PC-3 (cell line): Measurements from ENCODE around the gene GPR143. TPM values are rescaled to one million over a fixed set of nuclear protein-coding genes. Genes with fewer than 3 reads are reported as not detected.

ENCODE experiments used
- ATAC-seq: fragments of 200-7000 bp; cut with Tn5 transposase; 2 replicates; pipeline ENCODE4 v1.9.1; 2020; ENCODE audit warnings: mild to moderate bottlenecking, moderate library complexity
- BruUV-seq: library from RNA; stranded (reverse); fragments of 400-500 nt; replicated peaks from 2 replicates; lab custom pipeline; 2021; lab: Mats Ljungman, UMichigan
- CTCF ChIA-PET: fragments of 300-600 bp; sonication (Branson Sonifier 250); formaldehyde crosslinking; loops from one replicate; lab custom pipeline; 2022; ENCODE audit warnings: antibody characterized with exemption; lab: Charles Lee
- POLR2A ChIA-PET: fragments of 300-600 bp; sonication (Branson Sonifier 250); formaldehyde crosslinking; loops from one replicate; lab custom pipeline; 2022; ENCODE audit warnings: antibody characterized with exemption; ENCODE audit not compliant: unreplicated experiment; lab: Charles Lee
- DNase-seq: peaks from one replicate; pipeline ENCODE4 v3.0.0-alpha.2; 2015
- H2AFZ ChIP-seq: fragments of 300-600 bp; sonication (generic); 2 replicates; pipeline ENCODE4 v1.6.0; 2016; ENCODE audit warnings: antibody characterized with exemption, low read length
- H3F3A ChIP-seq: fragments of 300-600 bp; sonication (generic); one replicate; pipeline ENCODE4 v1.6.0; 2017; ENCODE audit warnings: antibody characterized with exemption, low read length, control low read depth, mild to moderate bottlenecking; ENCODE audit not compliant: unreplicated experiment
- H3K27ac ChIP-seq: fragments of 300-600 bp; sonication (generic); 2 replicates; pipeline ENCODE4 v1.5.1; 2016; ENCODE audit warnings: mild to moderate bottlenecking, low read length
- H3K27me3 ChIP-seq: fragments of 300-600 bp; sonication (generic); 2 replicates; pipeline ENCODE4 v1.6.1; 2016; ENCODE audit warnings: low read length, mixed read lengths
- H3K36me3 ChIP-seq: fragments of 300-600 bp; sonication (generic); 2 replicates; pipeline ENCODE4 v1.6.1; 2016; ENCODE audit warnings: low read depth, mixed run types, low read length, mixed read lengths
- H3K4me1 ChIP-seq: fragments of 300-600 bp; sonication (generic); 2 replicates; pipeline ENCODE4 v1.5.1; 2016; ENCODE audit warnings: low read length; ENCODE audit not compliant: insufficient read depth
- H3K4me2 ChIP-seq: fragments of 300-600 bp; sonication (generic); 2 replicates; pipeline ENCODE4 v1.6.0; 2016; ENCODE audit warnings: low read length
- H3K4me3 ChIP-seq: fragments of 300-600 bp; sonication (generic); 2 replicates; pipeline ENCODE4 v1.5.1; 2016; ENCODE audit warnings: mild to moderate bottlenecking, low read length, mixed read lengths
- H3K79me2 ChIP-seq: fragments of 300-600 bp; sonication (generic); 2 replicates; pipeline ENCODE4 v1.6.1; 2017; ENCODE audit warnings: low read length, mixed read lengths
- H3K9ac ChIP-seq: fragments of 300-600 bp; sonication (generic); 2 replicates; pipeline ENCODE4 v1.6.0; 2016; ENCODE audit warnings: mild to moderate bottlenecking, low read length
- H3K9me2 ChIP-seq: fragments of 300-600 bp; sonication (generic); replicated peaks from 2 replicates; pipeline ENCODE4 v1.6.1; 2016; ENCODE audit warnings: mixed run types, low read length, mixed read lengths
- H3K9me3 ChIP-seq: fragments of 300-600 bp; sonication (generic); 2 replicates; pipeline ENCODE4 v1.6.1; 2016; ENCODE audit warnings: low read length, mixed read lengths
- H4K20me1 ChIP-seq: fragments of 300-600 bp; sonication (generic); 2 replicates; pipeline ENCODE4 v1.6.1; 2016; ENCODE audit warnings: low read length, mixed read lengths
- EZH2 ChIP-seq: fragments of 300-600 bp; sonication (generic); IDR thresholded peaks from one replicate; pipeline ENCODE4 v1.6.1; 2017; ENCODE audit warnings: antibody characterized with exemption, mild to moderate bottlenecking, low read length; ENCODE audit not compliant: unreplicated experiment
- EZH2phosphoT487 ChIP-seq: fragments of 300-600 bp; sonication (generic); IDR thresholded peaks from 2 replicates; pipeline ENCODE4 v1.6.1; 2018; ENCODE audit warnings: mild to moderate bottlenecking, antibody characterized with exemption, low read length, borderline replicate concordance
- intact Hi-C: fragments of 100-400 bp; cut with micrococcal nuclease; formaldehyde crosslinking; loops from 2 replicates; pipeline ENCODE4 v1.9.0; 2023
- total RNA-seq: library from RNA; depleted of rRNA; stranded (reverse); fragments of >200 nt; gene quantifications from 2 replicates; pipeline ENCODE4 v1.2.3, GENCODE V29; 2014
- TF ChIP-seq, protein P1 (sequence below): fragments of 300-600 bp; sonication (generic); conservative IDR thresholded peaks from 2 replicates; pipeline ENCODE4 v1.5.1; 2017; ENCODE audit warnings: antibody characterized with exemption, low read depth, mild to moderate bottlenecking, low read length

Gene GPR143
- total RNA-seq, 1 experiment from 2014 or later = 0.47 TPM

DNA sequence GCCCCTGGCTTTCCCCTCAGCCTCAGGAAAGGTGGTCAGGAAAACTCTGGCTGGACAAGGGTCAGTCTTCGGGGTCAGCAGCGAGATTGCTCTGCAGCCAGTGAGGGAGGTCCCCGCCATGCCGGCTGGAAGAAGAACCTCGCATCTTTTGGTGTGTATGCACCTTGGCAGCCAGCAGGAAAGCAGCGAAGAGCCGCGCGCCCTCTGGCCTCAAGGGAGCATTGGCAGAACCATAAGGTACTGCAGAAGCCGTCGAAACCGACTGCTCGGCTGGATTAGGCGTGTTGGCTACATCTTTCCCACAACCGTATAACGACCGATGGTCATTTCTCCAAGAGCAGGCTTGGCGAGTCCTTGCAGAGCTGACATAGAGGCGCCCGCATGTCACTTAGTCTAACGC, 48.3 kb downstream of the GPR143 start:
- Histone ChIP-seq H3K79me2 (no peaks in the 10 kb centered on the region), H3K4me3 (no peak overlapping the region), H4K20me1 (no peaks in the 10 kb centered on the region), H3K27ac (no peak overlapping the region), H3K27me3 (no peaks in the 10 kb centered on the region), H3K9me2 (no peaks in the 10 kb centered on the region), H2AFZ (no peak overlapping the region), H3K36me3 (peaks cover 54% of the 10 kb centered on the region), H3F3A (no peaks in the 10 kb centered on the region), H3K4me2 (no peak overlapping the region), H3K4me1 (no peaks in the 10 kb centered on the region), H3K9me3 (no peaks in the 10 kb centered on the region), H3K9ac (no peak overlapping the region)
- DNase-seq (no peak), ATAC-seq (no peak)
- no TSS peak for BruUV-seq
- TF ChIP-seq EZH2phosphoT487 = no peak
- no peak for TF ChIP-seq EZH2
- TF ChIP-seq, protein P1, sequence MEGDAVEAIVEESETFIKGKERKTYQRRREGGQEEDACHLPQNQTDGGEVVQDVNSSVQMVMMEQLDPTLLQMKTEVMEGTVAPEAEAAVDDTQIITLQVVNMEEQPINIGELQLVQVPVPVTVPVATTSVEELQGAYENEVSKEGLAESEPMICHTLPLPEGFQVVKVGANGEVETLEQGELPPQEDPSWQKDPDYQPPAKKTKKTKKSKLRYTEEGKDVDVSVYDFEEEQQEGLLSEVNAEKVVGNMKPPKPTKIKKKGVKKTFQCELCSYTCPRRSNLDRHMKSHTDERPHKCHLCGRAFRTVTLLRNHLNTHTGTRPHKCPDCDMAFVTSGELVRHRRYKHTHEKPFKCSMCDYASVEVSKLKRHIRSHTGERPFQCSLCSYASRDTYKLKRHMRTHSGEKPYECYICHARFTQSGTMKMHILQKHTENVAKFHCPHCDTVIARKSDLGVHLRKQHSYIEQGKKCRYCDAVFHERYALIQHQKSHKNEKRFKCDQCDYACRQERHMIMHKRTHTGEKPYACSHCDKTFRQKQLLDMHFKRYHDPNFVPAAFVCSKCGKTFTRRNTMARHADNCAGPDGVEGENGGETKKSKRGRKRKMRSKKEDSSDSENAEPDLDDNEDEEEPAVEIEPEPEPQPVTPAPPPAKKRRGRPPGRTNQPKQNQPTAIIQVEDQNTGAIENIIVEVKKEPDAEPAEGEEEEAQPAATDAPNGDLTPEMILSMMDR = no peak
- intact Hi-C loops = no loop called here
- CTCF ChIA-PET = no interaction called here
- POLR2A ChIA-PET = no interaction called here

DNA sequence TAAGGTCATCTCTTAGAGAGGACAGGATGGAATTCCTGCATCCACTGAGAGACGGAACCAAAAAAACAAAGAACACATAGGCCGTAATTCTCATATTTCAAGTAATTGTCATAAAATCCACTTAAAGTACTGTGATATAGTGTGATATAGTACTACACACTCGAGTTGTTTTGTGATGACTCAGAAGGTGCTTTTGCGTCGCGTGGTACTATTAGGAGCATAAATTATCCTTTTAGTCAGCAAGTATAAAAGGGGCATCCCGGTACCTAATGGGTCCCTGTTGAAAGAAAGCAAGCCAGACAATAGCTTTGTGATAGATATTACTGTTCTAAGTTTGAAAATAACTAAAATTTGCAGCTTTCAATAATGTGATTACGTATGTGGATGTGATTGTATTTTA, 55.3 kb downstream of the GPR143 start:
- peaks cover 11% of the 10 kb centered on the region for H3K4me1 ChIP-seq
- H3K4me2 ChIP-seq = no peak overlapping the region
- BruUV-seq = no TSS peak
- ATAC-seq = no peak
- H3K4me3 ChIP-seq = no peak overlapping the region
- ChIA-PET CTCF (no interaction called here), POLR2A (no interaction called here)
- H2AFZ ChIP-seq = no peak overlapping the region
- H3K9ac ChIP-seq = no peak overlapping the region
- DNase-seq = no peak
- no peak overlapping the region for H3K27ac ChIP-seq
- no peaks in the 10 kb centered on the region for H3F3A ChIP-seq
- H3K27me3 ChIP-seq = no peaks in the 10 kb centered on the region
- peaks cover 32% of the 10 kb centered on the region for H3K36me3 ChIP-seq
- no peaks in the 10 kb centered on the region for H4K20me1 ChIP-seq
- TF ChIP-seq, protein P1 = no peak
- TF ChIP-seq EZH2phosphoT487 = no peak
- no peak for TF ChIP-seq EZH2
- intact Hi-C loops = no loop called here
- H3K79me2 ChIP-seq = no peaks in the 10 kb centered on the region
- H3K9me3 ChIP-seq = no peaks in the 10 kb centered on the region
- H3K9me2 ChIP-seq = no peaks in the 10 kb centered on the region

DNA sequence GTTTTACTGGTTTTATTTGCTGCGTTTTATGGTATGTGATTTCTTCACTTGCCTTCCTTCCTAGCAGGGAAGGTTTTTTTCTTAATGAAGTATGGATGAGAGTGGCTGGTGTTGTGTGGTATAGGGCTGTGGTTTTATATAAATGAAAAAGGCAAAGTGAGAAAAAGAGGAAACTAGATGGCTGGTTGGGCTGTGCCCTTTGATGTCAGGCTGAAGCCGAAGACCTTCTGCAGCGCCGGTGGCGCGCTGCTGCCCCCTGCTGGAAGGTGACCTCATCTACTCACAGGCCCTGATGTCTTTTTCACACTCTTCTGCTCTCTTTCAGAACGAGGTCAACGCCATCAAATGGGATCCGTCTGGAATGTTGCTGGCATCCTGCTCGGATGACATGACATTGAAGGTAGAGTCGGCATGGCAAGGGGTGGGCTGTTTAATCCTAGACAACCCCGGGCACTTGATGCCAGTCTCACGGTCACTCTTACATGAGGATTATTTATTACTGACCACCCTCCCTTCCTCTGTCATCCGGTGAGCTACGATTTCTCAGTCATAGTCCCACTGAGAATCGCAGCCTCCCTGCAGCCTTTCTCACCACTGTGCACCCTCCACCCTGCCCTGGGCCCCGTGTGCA, 56.6 kb downstream of the GPR143 start:
- H3K9ac ChIP-seq = no peak overlapping the region
- no peaks in the 10 kb centered on the region for H3F3A ChIP-seq
- no peak overlapping the region for H2AFZ ChIP-seq
- H3K4me1 ChIP-seq = peaks cover 11% of the 10 kb centered on the region
- H3K4me2 ChIP-seq = peak overlapping the region; percentile 11; the same call in 1 of the 2 replicates
- H3K36me3 ChIP-seq = peaks cover 20% of the 10 kb centered on the region
- H3K79me2 ChIP-seq = no peaks in the 10 kb centered on the region
- H3K27ac ChIP-seq = 0 out of 2 replicates have a peak overlapping the region, but pooled peaks have one; percentile 20
- no peaks in the 10 kb centered on the region for H3K27me3 ChIP-seq
- ChIA-PET POLR2A (no interaction called here), CTCF (no interaction called here)
- DNase-seq (peak; percentile 76), ATAC-seq (peak; percentile 76)
- TF ChIP-seq EZH2 = no peak
- TF ChIP-seq, protein P1 = peak; percentile 85
- no peaks in the 10 kb centered on the region for H3K9me2 ChIP-seq
- H4K20me1 ChIP-seq = no peaks in the 10 kb centered on the region
- no peak overlapping the region for H3K4me3 ChIP-seq
- H3K9me3 ChIP-seq = no peaks in the 10 kb centered on the region
- intact Hi-C loops = loop anchor here (10.0 kb wide), 3 partner anchors 244 to 964 kb away; partner anchors contain the start of gene TBL1X
- no TSS peak for BruUV-seq
